Choroid plexus epithelial cell (primary cell): ENCODE data around the gene MYF6.
"Not testable (repeated sequence)": the region's sequence is repeated elsewhere in the genome, so short reads cannot be mapped to it uniquely, and the experiment has no call there.

Source experiments
- DNase-seq: peaks from one replicate; pipeline ENCODE4 v3.0.0-alpha.2; 2010; ENCODE audit warnings: low read depth
- H3K4me3 ChIP-seq: 2 replicates; pipeline ENCODE4 v1.5.1; 2011; ENCODE audit warnings: low read depth, mild to moderate bottlenecking, control low read depth, low read length, moderate library complexity
- TF ChIP-seq, protein P1 (sequence below): conservative IDR thresholded peaks from 2 replicates; pipeline ENCODE4 v1.5.1; 2011; ENCODE audit warnings: low read depth, mild to moderate bottlenecking, control low read depth, inconsistent platforms, low read length, moderate library complexity

Gene MYF6

DNA sequence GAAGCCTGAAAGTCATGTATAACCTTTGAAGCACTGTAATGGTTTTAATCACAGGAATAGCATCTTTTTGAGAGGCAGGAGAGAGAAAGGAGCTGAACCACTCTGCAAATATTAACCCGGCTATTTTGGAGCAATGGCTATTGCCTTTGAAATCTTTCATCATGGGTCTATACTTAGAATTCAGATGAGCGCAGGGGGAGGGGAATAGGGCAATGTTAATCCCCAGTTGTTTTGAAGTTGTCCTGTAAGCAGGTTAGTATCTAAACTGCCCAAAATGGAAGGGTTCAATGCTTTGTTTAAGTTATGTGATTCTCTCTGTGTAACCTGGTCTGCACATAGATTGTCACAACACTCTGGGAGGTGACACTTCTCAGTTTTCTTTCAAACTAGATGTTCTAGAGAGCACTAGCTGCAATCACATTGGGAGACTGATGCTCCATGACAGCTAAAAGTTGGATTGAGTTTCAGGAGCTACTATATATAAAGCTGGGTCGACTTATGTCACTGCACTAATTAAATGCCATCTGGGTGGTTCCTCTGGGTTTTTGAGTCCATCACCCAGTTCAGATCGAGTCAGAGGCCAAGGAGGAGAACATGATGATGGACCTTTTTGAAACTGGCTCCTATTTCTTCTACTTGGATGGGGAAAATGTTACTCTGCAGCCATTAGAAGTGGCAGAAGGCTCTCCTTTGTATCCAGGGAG lies at the start of gene MYF6:
TSS of gene MYF6 (plus strand) at position 509 of the 704 bp plus-strand sequence. CDS start at position 595, 86 bp downstream.
- DNase-seq: no peak
- peak within 1 kb of the TSS; percentile 43 for H3K4me3 ChIP-seq
- TF ChIP-seq, protein P1, sequence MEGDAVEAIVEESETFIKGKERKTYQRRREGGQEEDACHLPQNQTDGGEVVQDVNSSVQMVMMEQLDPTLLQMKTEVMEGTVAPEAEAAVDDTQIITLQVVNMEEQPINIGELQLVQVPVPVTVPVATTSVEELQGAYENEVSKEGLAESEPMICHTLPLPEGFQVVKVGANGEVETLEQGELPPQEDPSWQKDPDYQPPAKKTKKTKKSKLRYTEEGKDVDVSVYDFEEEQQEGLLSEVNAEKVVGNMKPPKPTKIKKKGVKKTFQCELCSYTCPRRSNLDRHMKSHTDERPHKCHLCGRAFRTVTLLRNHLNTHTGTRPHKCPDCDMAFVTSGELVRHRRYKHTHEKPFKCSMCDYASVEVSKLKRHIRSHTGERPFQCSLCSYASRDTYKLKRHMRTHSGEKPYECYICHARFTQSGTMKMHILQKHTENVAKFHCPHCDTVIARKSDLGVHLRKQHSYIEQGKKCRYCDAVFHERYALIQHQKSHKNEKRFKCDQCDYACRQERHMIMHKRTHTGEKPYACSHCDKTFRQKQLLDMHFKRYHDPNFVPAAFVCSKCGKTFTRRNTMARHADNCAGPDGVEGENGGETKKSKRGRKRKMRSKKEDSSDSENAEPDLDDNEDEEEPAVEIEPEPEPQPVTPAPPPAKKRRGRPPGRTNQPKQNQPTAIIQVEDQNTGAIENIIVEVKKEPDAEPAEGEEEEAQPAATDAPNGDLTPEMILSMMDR: no peak

DNA sequence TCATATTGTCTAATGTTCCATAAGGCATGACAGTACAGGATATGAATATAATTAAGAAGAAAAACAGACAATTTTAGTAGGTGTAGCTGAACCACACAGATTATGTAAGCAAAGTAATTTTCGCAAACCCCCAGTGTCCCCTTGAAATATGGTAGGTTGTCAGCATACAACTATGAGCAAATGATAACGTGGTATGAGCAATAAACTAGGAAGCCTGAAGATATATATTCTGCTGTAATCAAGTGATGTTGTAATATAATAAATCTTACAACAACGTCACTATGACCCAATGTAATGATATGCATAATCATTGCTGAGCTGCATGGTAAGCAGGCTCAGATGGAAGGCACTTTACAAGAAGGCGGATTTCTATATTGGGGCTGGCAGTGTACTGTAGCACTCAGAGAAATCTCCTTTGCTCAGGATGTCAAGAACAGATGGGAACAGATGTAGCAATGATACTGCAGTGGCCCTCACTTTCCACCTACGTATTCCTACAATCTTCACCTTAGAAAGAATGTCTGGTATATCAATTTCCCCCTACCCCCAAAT lies 47.8 kb upstream of the MYF6 start:
- TF ChIP-seq, protein P1: no peak
- no peak overlapping the region for H3K4me3 ChIP-seq
- DNase-seq: no peak

DNA sequence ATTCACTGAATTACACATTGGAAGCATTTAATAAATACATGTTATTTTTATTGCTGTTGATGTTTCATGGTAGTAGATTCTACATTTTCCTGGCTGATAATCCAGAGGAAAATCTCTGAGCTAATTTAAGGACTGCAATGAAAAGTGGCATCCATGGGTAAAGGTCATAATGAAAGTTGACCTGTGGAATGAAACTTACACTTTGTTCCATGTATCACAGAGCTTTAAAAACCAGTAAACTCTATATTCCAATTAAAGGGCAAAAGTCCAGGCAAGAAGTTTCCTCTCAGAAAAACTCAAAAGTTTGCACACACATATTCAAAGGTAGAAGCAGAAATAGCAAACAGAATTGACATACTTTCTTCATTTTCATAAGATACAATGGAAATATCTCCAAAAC lies 44.8 kb upstream of the MYF6 start:
- TF ChIP-seq, protein P1: no peak
- no peak overlapping the region for H3K4me3 ChIP-seq
- no peak for DNase-seq

DNA sequence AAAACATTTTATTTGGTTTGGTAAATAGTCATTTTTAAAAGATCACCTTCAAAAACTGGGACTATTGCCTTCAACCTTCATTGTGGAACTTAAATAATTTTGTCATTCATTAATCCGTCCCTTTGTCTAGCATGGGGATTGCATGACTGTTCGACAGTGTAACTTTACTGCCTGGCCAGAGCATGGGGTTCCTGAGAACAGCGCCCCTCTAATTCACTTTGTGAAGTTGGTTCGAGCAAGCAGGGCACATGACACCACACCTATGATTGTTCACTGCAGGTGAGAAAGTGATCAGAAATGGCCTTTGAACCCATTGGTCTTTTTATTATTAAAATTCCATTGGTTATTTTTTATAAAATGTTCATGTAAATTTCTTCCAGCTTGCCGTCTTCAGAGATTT lies 37.2 kb upstream of the MYF6 start:
- no peak for DNase-seq
- H3K4me3 ChIP-seq: no peak overlapping the region
- TF ChIP-seq, protein P1: no peak

DNA sequence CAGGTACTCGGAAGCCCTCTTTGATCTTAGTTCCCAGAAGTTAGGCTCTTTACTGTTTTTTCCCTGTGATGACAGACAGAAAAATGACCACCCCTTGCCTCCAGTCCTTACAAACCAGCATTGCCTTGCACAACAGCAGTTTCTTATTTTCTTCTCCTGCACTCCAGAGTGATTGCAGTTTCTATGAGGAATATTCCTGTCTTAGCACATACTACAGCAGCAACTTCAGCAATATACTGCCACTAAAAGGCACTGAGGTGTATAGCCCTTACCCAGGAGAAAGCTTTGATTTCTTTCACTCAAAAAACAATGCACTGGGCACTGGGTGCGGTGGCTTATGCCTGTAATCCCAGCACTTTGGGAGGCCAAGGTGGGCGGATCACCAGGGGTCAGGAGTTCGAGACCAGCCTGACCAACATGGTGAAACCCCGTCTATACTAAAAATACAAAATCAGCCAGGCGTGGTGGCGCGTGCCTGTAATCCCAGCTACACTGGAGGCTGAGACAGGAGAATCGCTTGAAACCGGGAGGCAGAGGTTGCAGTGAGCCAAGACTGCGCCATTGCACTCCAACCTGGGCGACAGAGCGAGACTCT lies 31.3 kb upstream of the MYF6 start:
- TF ChIP-seq, protein P1: peak; percentile 47
- not testable (repeated sequence) for H3K4me3 ChIP-seq
- peak; percentile 70 for DNase-seq

DNA sequence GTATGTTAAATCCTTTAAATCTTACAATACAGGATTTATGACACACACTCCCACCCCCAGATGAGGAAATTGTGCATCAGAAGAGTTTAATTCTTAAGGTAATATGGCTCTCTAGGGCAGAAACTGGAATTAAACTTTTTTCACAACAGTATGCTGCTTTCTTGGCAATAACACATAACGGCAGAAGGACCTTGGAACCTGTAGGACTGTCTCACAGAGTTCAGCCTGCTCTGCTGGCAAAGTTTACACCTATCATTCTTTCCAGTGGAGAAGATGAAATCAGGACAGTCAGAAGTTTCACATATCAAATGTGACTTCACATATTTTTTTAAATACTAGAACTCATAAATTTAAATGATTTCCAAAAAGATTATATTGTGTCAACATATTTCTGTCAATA lies 30.6 kb upstream of the MYF6 start:
- no peak for DNase-seq
- no peak overlapping the region for H3K4me3 ChIP-seq
- TF ChIP-seq, protein P1: no peak

DNA sequence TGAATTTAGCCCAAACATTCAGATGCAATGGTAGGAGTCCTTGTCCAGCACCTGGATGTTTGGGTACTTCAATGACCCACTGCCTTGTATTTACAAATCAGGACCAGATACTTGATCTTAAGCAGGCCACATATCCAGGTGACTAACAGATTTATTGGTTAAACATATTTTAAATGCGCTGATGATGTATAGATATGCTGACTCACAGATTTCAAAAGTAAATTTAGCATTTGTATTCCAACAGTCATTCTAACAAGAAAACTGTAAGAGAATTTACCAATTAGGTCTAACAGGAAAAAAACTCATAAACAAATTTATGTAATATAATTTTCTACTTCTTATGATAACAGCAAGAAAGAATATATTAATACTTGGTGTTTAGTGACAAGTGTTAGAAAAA lies 29.4 kb upstream of the MYF6 start:
- H3K4me3 ChIP-seq: no peak overlapping the region
- TF ChIP-seq, protein P1: no peak
- DNase-seq: no peak
